ENCODE measurements around the gene AMBRA1. TPM values are rescaled to one million over a fixed set of nuclear protein-coding genes. Genes with fewer than 3 reads are reported as not detected.

Gene AMBRA1
- polyA plus RNA-seq, 1 of the 3 experiments (the other 2 are of a cell fraction): 10.4 TPM

- TF ChIP-seq RXRA (IDR thresholded peaks at IDR 0.05; ENCODE audit: borderline replicate concordance, low read depth) (no peak), JUND (IDR thresholded peaks at IDR 0.05) (no peak), FOXJ3 (CRISPR knock-in tag; IDR thresholded peaks at IDR 0.05) (no peak), NRF1 (IDR thresholded peaks at IDR 0.05; ENCODE audit: low read depth, low read length) (no peak)
Measured at GRCh38 chr11:46637546-46637945, 43.7 kb upstream of the AMBRA1 start (continued).

GRCh38 chr11:46635557-46636139 is 41.8 kb upstream of the AMBRA1 start:
- H3K4me2 ChIP-seq: no peak overlapping the region
- peaks cover 5% of the 10 kb centered on the region for H3F3A ChIP-seq (replicated peaks; ENCODE audit: insufficient read depth)
- no peak overlapping the region for H3K4me3 ChIP-seq (ENCODE audit: low read depth in 2 of 2, low read length in 1 of 2)
- H3K4me1 ChIP-seq (ENCODE audit: control insufficient read depth in 1 of 2, insufficient read depth in 2 of 2, low read depth in 1 of 2, low read length in 1 of 2): no peaks in the 10 kb centered on the region
- WGBS (ENCODE audit: low lambda C conversion rate): 89% methylated on average over 5 of the region's 5 CpGs
- ChIA-PET CTCF (interaction anchor here (0.6 kb wide), 1 partner anchor 246 kb away, joined by 3 read pairs; no protein-coding TSS in a partner anchor), POLR2A (no interaction called here)
- no peak overlapping the region for H3K27ac ChIP-seq (ENCODE audit: low read depth in 2 of 2, low read length in 1 of 2)
- no peak for DNase-seq
- peaks cover 9 to 30% of the 10 kb centered on the region in 2 experiments for H3K36me3 ChIP-seq (replicated peaks in 1 of 2; ENCODE audit: control insufficient read depth in 1 of 2, insufficient read depth in 2 of 2, low read length in 1 of 2)
- no peaks in the 10 kb centered on the region for H4K20me1 ChIP-seq (ENCODE audit: insufficient read depth)
- no peak overlapping the region for H2AFZ ChIP-seq (ENCODE audit: low read depth)
- H3K9me2 ChIP-seq: no peaks in the 10 kb centered on the region
- peaks cover 24% of the 10 kb centered on the region for H3K79me2 ChIP-seq (ENCODE audit: insufficient read depth)
- H3K9ac ChIP-seq: no peak overlapping the region
- no peaks in the 10 kb centered on the region for H3K27me3 ChIP-seq (ENCODE audit: insufficient read depth)
- TF ChIP-seq NRF1 (IDR thresholded peaks at IDR 0.05; ENCODE audit: low read depth, low read length): no peak
- no peak for TF ChIP-seq IRF3 (IDR thresholded peaks at IDR 0.05; ENCODE audit: low read depth, low read length)
- TF ChIP-seq CHD2 (IDR thresholded peaks at IDR 0.05; ENCODE audit: low read length, partially characterized antibody): no peak
- TF ChIP-seq TCF12 (IDR thresholded peaks at IDR 0.05): no peak
- TF ChIP-seq USF2 (IDR thresholded peaks at IDR 0.05; ENCODE audit: borderline replicate concordance, low read depth, low read length): no peak
- no peak for TF ChIP-seq ZBTB33 (IDR thresholded peaks at IDR 0.05; ENCODE audit: borderline replicate concordance, low read depth)
- TF ChIP-seq RAD21 (IDR thresholded peaks at IDR 0.05; ENCODE audit: low read length): no peak
- TF ChIP-seq SIN3A (IDR thresholded peaks at IDR 0.05; ENCODE audit: borderline replicate concordance, low read depth, low read length): no peak
- no peak for TF ChIP-seq RFX5 (IDR thresholded peaks at IDR 0.05; ENCODE audit: low read length)
- no peak for TF ChIP-seq JUND (IDR thresholded peaks at IDR 0.05)
- no peak for TF ChIP-seq RXRA (IDR thresholded peaks at IDR 0.05; ENCODE audit: borderline replicate concordance, low read depth)
- TF ChIP-seq NFIC (IDR thresholded peaks at IDR 0.05; ENCODE audit: borderline replicate concordance): no peak
- no peak for TF ChIP-seq POLR2AphosphoS5 (IDR thresholded peaks at IDR 0.05; ENCODE audit: low read depth, low read length)
- TF ChIP-seq REST (IDR thresholded peaks at IDR 0.05; ENCODE audit: low read depth, low read length): no peak
- no peak for TF ChIP-seq YY1 (IDR thresholded peaks at IDR 0.05; ENCODE audit: low read depth)
- no peak for TF ChIP-seq MXI1 (IDR thresholded peaks at IDR 0.05; ENCODE audit: low read depth, low read length)
- no peak for TF ChIP-seq MAX (IDR thresholded peaks at IDR 0.05; ENCODE audit: low read depth)
- TF ChIP-seq TAF1 (IDR thresholded peaks at IDR 0.05; ENCODE audit: borderline replicate concordance, low read depth, low read length): no peak
- no peaks in the 10 kb centered on the region for H3K9me3 ChIP-seq
